Glutamatergic neuron (in vitro differentiated cells): ENCODE results near the gene KIF17. TPM values are rescaled to one million over a fixed set of nuclear protein-coding genes. Genes with fewer than 3 reads are reported as not detected.

Experiments used
- DNase-seq: peaks from one replicate; pipeline ENCODE4 v3.0.0; 2022
- H3K27ac Mint-ChIP-seq: one replicate; pipeline ENCODE4 v1.8.0; 2020; ENCODE audit warnings: mild to moderate bottlenecking, mixed read lengths, inconsistent platforms; ENCODE audit not compliant: unreplicated experiment
- H3K27me3 Mint-ChIP-seq: one replicate; pipeline ENCODE4 v1.8.0; 2020; ENCODE audit warnings: mild to moderate bottlenecking, moderate library complexity, mixed read lengths, inconsistent platforms; ENCODE audit not compliant: unreplicated experiment
- H3K36me3 Mint-ChIP-seq: one replicate; pipeline ENCODE4 v1.8.0; 2020; ENCODE audit warnings: mild to moderate bottlenecking, mixed read lengths, inconsistent platforms; ENCODE audit not compliant: unreplicated experiment
- H3K4me1 Mint-ChIP-seq: one replicate; pipeline ENCODE4 v1.8.0; 2020; ENCODE audit warnings: mild to moderate bottlenecking, low read depth, mixed read lengths, inconsistent platforms; ENCODE audit not compliant: unreplicated experiment
- H3K4me3 Mint-ChIP-seq: one replicate; pipeline ENCODE4 v1.8.0; 2020; ENCODE audit warnings: mild to moderate bottlenecking, mixed read lengths, inconsistent platforms; ENCODE audit not compliant: unreplicated experiment
- H3K9me3 Mint-ChIP-seq: one replicate; pipeline ENCODE4 v1.8.0; 2020; ENCODE audit warnings: mild to moderate bottlenecking, moderate library complexity, mixed read lengths, inconsistent platforms; ENCODE audit not compliant: unreplicated experiment
- CTCF ChIP-seq: fragments of 200-600 bp; sonication (generic); IDR thresholded peaks from one replicate; pipeline ENCODE4 v1.5.0; 2021; ENCODE audit not compliant: partially characterized antibody, unreplicated experiment
- total RNA-seq: library from RNA; stranded (reverse); fragmentation: NEBNext Ultra II Directional; extraction: Animal tissue kit (Norgen Biotek cat#: 25700); gene quantifications from one replicate; pipeline ENCODE4 v1.2.1, GENCODE V29; 2021; ENCODE audit not compliant: unreplicated experiment

Gene KIF17
- total RNA-seq, 1 donor from 2014 or later: 1.6 TPM

- peaks cover 11% of the 10 kb centered on the region for H3K4me1 Mint-ChIP-seq
- TF ChIP-seq CTCF: peak; percentile 99
- peak overlapping the region; percentile 83 for H3K4me3 Mint-ChIP-seq
- H3K27ac Mint-ChIP-seq: peak overlapping the region; percentile 93
- peaks cover 9% of the 10 kb centered on the region for H3K27me3 Mint-ChIP-seq
- no peaks in the 10 kb centered on the region for H3K36me3 Mint-ChIP-seq
- DNase-seq: peak; percentile 92
- peaks cover 5% of the 10 kb centered on the region for H3K9me3 Mint-ChIP-seq
These were observed 21.1 kb downstream of the KIF17 start for GRCh38 chr1:20696397-20697333.

GRCh38 chr1:20695515-20695914, 22.3 kb downstream of the KIF17 start:
- Mint-ChIP-seq H3K36me3 (no peaks in the 10 kb centered on the region), H3K9me3 (peaks cover 5% of the 10 kb centered on the region), H3K27me3 (peaks cover 9% of the 10 kb centered on the region), H3K4me3 (no peak overlapping the region), H3K27ac (no peak overlapping the region), H3K4me1 (peaks cover 10% of the 10 kb centered on the region)
- no peak for DNase-seq
- TF ChIP-seq CTCF: no peak

- Mint-ChIP-seq H3K4me1 (peaks cover 4% of the 10 kb centered on the region), H3K36me3 (no peaks in the 10 kb centered on the region), H3K9me3 (peaks cover 1% of the 10 kb centered on the region), H3K27me3 (peaks cover 6% of the 10 kb centered on the region), H3K27ac (no peak overlapping the region), H3K4me3 (no peak overlapping the region)
- no peak for TF ChIP-seq CTCF
- no peak for DNase-seq
These were observed 24.2 kb downstream of the KIF17 start for GRCh38 chr1:20693623-20694022.

GRCh38 chr1:20691872-20692271, 25.9 kb downstream of the KIF17 start:
- no peak overlapping the region for H3K4me3 Mint-ChIP-seq
- no peaks in the 10 kb centered on the region for H3K36me3 Mint-ChIP-seq
- peaks cover 1% of the 10 kb centered on the region for H3K9me3 Mint-ChIP-seq
- no peak for DNase-seq
- peaks cover 10% of the 10 kb centered on the region for H3K27me3 Mint-ChIP-seq
- peaks cover 2% of the 10 kb centered on the region for H3K4me1 Mint-ChIP-seq
- H3K27ac Mint-ChIP-seq: no peak overlapping the region
- no peak for TF ChIP-seq CTCF

GRCh38 chr1:20689645-20690056, 28.2 kb downstream of the KIF17 start:
- Mint-ChIP-seq H3K4me1 (no peaks in the 10 kb centered on the region), H3K27ac (no peak overlapping the region), H3K9me3 (peaks cover 3% of the 10 kb centered on the region), H3K27me3 (peaks cover 10% of the 10 kb centered on the region), H3K36me3 (no peaks in the 10 kb centered on the region), H3K4me3 (no peak overlapping the region)
- TF ChIP-seq CTCF: no peak
- DNase-seq: no peak
